GM18867 (cell line): ENCODE data around the gene ROBO2.

Experiments
- ATAC-seq: cut with Tn5 transposase; IDR thresholded peaks from one replicate; pipeline ENCODE4 v1.9.1; 2021; ENCODE audit warnings: mild to moderate bottlenecking, moderate library complexity; ENCODE audit not compliant: unreplicated experiment

ROBO2 gene

DNA sequence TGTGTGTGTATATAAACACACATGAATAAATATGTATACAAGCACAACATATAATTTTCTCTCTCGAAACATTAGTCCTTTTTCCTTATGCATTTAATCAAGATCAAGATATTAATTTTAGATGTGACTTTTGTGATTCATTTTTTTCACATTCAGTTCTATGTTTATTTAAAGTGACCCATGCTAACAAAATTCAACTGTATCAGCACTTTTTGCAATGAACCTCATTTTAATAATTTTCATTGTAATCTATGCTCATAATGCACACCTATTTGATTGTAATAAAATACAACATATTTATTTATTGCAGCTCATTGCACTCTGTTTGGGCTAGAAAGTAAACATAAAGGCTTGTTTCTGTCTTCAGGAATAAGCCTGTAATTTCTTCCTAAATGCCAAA lies 586.3 kb downstream of the ROBO2 start:
- ATAC-seq, result no peak

DNA sequence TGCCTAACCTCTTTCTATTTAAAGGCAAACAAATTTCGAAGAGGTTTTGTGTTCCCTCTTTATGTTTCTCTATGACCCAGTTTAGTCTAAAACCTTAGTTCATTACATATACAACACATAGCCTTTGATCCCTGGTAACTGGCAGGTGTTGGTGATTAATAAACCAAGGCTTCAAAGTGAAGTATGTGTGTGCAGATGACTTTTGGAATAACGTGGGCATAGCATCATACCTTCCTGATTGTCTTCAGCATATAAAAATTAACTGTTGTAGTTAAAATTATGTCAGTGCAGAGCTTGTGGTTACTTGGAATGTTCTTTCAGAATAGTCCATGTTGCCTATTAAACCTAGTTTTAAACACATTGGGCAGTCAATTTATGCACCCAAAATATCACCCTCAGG lies 608.3 kb downstream of the ROBO2 start:
- no peak for ATAC-seq

DNA sequence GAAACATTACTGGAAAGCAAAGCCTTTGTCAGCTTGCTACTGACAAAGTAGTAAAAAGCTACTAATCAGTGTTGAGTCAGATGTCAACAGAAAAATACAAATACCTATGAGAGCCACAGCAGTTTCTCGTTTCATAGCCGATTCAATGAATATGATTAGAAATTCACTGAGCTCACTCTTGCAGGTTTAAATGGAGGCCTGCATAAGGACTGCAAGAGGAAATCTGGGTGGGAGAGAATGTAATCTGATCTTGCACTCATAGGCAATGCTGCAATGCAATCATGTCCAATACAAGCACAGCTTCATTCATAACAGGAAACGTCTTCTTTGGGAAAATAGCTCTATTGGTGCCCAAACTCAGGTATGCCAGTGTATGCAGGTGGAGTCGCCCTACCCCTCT lies 608.8 kb downstream of the ROBO2 start:
- ATAC-seq, result no peak

DNA sequence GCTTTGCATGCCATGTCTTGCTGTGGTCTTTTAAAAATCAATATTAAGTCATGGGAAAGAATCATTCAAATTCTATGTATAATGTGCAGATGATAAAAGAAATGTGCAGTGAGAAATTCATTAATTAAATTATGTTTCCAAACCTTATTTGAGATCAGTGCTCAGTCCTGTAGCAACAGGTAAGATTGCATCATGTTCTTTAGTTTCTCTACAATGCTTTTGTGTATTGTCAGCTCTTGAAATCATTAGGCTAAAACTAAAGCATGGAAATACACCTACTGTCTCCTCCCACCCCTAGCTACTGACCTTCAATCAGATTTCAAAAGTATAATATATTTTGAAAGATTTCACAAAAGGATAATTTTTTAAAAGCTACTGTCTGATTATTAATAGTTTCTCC lies 612.7 kb downstream of the ROBO2 start:
- no peak for ATAC-seq

DNA sequence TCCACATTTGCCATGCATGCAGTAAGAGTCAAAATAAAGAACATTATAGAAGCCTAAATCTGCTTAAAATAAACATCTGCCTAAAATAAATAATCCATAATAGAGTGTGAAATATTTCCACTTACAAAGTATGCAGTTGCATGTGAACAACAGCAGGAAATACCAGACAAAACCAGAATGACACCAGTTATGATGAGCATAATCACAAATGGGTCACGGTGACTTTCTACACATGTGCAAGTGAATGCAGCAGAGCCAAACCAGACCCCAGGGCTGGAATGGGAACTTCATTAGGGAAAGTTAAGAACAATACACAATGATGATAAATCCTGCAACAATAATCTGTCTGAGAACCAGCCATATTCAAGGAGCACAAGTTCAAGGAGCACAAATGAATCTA lies 615.5 kb downstream of the ROBO2 start:
- no peak for ATAC-seq

DNA sequence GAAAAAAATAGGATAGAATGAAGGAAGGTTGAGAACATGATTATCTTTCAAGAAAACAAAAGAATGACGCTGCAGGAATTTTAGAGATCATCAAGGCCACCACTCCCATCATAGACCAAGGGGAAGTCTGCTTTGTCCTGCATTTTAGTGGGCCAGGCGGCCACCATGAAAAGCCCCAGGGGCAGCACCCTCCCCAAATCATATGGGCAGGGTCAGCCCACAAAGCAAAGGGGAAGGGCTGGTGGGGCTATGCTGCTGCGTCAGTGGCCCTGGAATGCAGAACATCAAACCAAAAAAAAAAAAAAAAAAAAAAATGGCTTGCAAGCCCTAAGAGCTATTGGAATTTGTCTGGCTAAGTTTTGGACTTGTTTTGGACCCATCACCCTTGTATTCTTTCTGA lies 620.8 kb downstream of the ROBO2 start:
- no peak for ATAC-seq

DNA sequence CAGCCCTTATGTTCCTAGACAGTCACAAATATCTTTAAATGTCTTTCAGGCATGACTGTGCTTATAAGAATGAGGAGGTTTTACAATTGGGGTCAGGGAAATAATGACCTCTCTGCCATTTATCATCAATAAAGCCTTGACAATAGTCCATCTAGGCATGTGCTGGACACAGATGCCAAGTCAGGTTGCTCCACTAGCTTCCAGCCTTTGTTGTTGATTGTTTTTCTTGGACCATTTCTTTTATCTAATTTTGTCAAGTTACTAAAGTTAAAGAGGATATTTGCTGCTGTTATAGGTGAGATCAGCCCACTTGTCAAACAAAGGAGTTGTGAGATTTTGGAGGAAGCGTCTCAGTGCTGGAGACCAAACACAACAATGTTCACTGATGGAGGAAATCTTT lies 628.0 kb downstream of the ROBO2 start:
- no peak for ATAC-seq

GRCh38 chr3:77668376-77668775 lies 628.5 kb downstream of the ROBO2 start:
- no peak for ATAC-seq

DNA sequence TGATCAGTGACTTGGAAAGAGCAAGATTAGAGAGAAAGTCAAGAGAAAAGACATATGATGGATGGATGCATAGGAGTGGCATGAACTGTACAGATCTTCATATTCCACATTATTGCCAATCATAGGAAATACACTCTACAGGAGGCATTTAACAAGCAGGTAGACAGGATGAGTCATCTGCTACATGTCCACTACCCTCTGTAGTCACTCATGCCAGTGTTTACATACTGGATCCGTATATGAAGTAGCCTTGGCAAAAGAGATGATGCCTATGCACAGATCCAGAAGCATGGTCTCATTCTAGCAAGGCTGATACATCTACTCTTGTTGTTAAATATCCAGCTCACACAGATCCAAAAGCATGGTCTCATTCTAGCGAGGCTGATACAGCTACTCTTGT lies 632.1 kb downstream of the ROBO2 start:
- ATAC-seq, result no peak

GRCh38 chr3:77682162-77682561 lies 642.3 kb downstream of the ROBO2 start:
- ATAC-seq, result no peak

GRCh38 chr3:77684115-77684514 lies 644.2 kb downstream of the ROBO2 start:
- ATAC-seq, result no peak

DNA sequence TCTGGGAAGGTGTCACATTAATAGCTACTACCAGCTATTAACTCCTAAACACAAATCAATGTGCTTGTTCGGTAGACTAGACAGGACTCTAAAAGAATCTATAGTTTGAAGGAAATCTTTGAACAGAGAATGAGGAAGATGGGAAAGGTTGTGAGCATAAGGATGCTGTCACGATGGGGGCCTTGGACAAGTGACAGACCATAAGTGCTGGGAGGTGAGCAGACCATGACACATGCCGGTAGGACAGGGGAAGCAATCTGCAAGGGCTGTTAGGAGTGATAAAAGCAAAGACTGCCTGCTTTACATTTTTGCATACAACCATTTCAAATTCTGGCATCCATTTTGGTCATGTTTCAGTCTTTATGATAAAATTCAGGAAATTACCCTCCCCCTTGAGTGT lies 645.8 kb downstream of the ROBO2 start:
- ATAC-seq, result no peak

DNA sequence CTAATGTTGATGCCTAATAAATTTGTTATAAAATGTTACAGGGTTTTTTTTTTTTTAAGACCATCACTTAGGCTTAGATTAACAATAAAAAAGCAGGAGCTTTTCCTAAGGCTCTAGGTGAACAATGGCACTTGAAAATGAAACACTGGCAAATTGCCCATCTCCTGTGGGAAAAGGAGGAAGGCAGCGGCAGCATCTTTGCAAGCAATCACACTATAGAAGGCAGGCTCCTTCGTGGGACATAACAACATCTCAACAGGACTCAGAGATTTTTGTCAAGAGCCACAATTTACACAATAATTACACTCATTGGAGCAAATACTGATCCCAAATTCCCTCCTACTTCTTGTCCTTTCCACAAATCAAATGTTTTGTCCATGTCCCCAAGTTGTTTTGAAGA lies 646.7 kb downstream of the ROBO2 start:
- ATAC-seq, result no peak

DNA sequence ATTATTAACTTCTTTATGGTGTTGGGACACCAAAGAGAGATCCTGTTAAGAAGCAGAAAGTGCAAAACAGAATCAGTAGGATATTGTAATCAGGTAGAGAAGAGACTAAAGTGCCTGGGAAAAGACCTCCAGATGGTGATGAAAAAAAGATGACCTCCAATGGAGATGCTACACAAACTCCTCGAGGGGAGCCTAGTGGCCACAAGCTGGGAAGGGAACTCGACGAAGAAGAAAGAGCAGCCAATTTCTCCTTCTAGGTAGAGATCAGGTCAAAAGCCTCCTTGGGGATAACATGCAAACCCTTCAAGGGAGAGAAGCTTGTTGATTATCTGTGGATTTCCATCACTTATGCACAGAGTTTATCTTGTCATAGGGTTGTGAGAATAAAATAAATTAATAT lies 647.6 kb downstream of the ROBO2 start:
- no peak for ATAC-seq

DNA sequence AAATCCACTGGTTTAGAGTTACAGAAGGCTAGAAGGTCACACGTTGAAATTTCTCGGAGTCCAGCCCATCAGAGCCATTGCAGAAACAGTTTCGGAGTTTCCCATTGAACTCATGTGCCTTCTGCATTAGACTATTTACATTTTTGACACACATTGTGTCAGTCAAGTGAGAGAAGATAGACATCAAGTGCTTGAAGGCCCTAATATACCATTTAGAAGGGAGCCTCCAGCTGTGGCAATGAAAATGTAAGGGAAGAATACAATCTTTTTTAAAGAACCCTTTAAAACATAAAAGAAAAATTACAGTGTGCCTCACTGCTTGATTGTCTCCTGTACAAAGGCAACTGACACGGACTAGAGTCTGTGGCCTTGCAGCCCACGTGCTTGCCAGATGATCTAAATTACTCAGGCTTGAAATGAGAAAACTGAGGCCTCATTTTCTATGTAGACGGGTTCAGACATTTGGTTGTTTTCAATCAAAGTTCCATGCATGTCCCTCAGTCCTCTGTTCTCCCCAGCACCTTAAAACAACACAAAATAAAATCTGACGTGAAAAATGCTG lies 650.5 kb downstream of the ROBO2 start:
- no peak for ATAC-seq

- no peak for ATAC-seq
Measured at GRCh38 chr3:77693147-77693546, 653.2 kb downstream of the ROBO2 start.

- ATAC-seq, result no peak
Measured at GRCh38 chr3:77699125-77699691, 659.3 kb downstream of the ROBO2 start.
